ENCODE measurements around the gene SLC8A1. TPM values are rescaled to one million over a fixed set of nuclear protein-coding genes. Genes with fewer than 3 reads are reported as not detected.

The SLC8A1 gene
- total and polyA plus RNA-seq, 3 donors from 2014 or later: 1.4 to 3.6 (median 3.2) TPM

GRCh38 chr2:40097691-40098385 is 354.1 kb downstream of the SLC8A1 start:
- intact Hi-C loops (cut with DNase I; ENCODE audit: low total_unique reads): no loop called here
- H3K4me3 ChIP-seq: no peak overlapping the region
- H3K9me3 ChIP-seq: no peaks in the 10 kb centered on the region
- H3K36me3 ChIP-seq (ENCODE audit: low read depth, missing control alignments): no peaks in the 10 kb centered on the region
- no peaks in the 10 kb centered on the region for H3K4me1 ChIP-seq
- no peak overlapping the region for H3K27ac ChIP-seq
- no peaks in the 10 kb centered on the region for H3K27me3 ChIP-seq
- WGBS, 2 donors: 82 to 87% methylated on average over 2 of the region's 2 CpGs
- no peak for DNase-seq
- TF ChIP-seq CTCF (IDR thresholded peaks at IDR 0.05): no peak
- TF ChIP-seq POLR2A (IDR thresholded peaks at IDR 0.05): no peak

GRCh38 chr2:40096360-40096759 is 355.5 kb downstream of the SLC8A1 start:
- intact Hi-C loops (cut with DNase I; ENCODE audit: low total_unique reads): no loop called here
- Histone ChIP-seq H3K4me1 (no peaks in the 10 kb centered on the region), H3K9me3 (no peaks in the 10 kb centered on the region), H3K36me3 (ENCODE audit: low read depth, missing control alignments) (no peaks in the 10 kb centered on the region), H3K27ac (no peak overlapping the region), H3K27me3 (no peaks in the 10 kb centered on the region), H3K4me3 (no peak overlapping the region)
- no peak for DNase-seq
- TF ChIP-seq CTCF (IDR thresholded peaks at IDR 0.05): no peak
- TF ChIP-seq POLR2A (IDR thresholded peaks at IDR 0.05): no peak

DNA sequence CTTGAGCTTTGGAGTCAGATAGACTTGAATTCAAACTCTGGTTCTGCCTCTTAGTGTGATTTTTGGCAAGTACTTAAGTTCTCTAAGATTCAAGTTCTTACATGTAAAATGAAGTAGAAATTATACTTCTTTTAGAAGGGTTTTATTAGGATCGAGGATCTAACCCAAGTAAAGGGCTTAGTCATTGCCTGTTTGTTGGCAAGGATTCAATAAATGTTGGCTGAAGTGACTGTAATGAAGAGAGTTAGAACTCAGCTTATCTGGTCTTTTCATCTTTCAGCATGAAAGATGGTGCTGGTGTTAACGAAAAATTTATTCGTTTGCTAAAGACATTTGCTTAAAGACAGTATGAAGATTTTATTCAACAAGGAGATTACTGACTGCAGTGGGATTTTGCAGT is 356.9 kb downstream of the SLC8A1 start:
- no peak overlapping the region for H3K4me3 ChIP-seq
- no peak for TF ChIP-seq POLR2A (IDR thresholded peaks at IDR 0.05)
- no peak for TF ChIP-seq CTCF (IDR thresholded peaks at IDR 0.05)
- H3K4me1 ChIP-seq: no peaks in the 10 kb centered on the region
- intact Hi-C loops (cut with DNase I; ENCODE audit: low total_unique reads): no loop called here
- H3K27ac ChIP-seq: no peak overlapping the region
- no peaks in the 10 kb centered on the region for H3K9me3 ChIP-seq
- no peaks in the 10 kb centered on the region for H3K36me3 ChIP-seq (ENCODE audit: low read depth, missing control alignments)
- 72 to 85% methylated on average over 3 of the region's 3 CpGs for WGBS, 2 donors
- H3K27me3 ChIP-seq: no peaks in the 10 kb centered on the region
- no peak for DNase-seq

GRCh38 chr2:40094451-40094850 is 357.4 kb downstream of the SLC8A1 start:
- no peaks in the 10 kb centered on the region for H3K27me3 ChIP-seq
- no peak overlapping the region for H3K27ac ChIP-seq
- 70 to 78% methylated on average over 1 of the region's 1 CpG for WGBS, 2 donors
- no peaks in the 10 kb centered on the region for H3K9me3 ChIP-seq
- intact Hi-C loops (cut with DNase I; ENCODE audit: low total_unique reads): no loop called here
- no peaks in the 10 kb centered on the region for H3K4me1 ChIP-seq
- DNase-seq: no peak
- no peaks in the 10 kb centered on the region for H3K36me3 ChIP-seq (ENCODE audit: low read depth, missing control alignments)
- no peak overlapping the region for H3K4me3 ChIP-seq
- no peak for TF ChIP-seq CTCF (IDR thresholded peaks at IDR 0.05)
- TF ChIP-seq POLR2A (IDR thresholded peaks at IDR 0.05): no peak

- H3K9me3 ChIP-seq: no peaks in the 10 kb centered on the region
- no peak overlapping the region for H3K27ac ChIP-seq
- no peak for TF ChIP-seq CTCF (IDR thresholded peaks at IDR 0.05)
- TF ChIP-seq POLR2A (IDR thresholded peaks at IDR 0.05): no peak
- WGBS, 2 donors: 61 to 67% methylated on average over 6 of the region's 6 CpGs
- intact Hi-C loops (cut with DNase I; ENCODE audit: low total_unique reads): no loop called here
- no peaks in the 10 kb centered on the region for H3K4me1 ChIP-seq
- H3K27me3 ChIP-seq: no peaks in the 10 kb centered on the region
- H3K4me3 ChIP-seq: no peak overlapping the region
- H3K36me3 ChIP-seq (ENCODE audit: low read depth, missing control alignments): no peaks in the 10 kb centered on the region
- DNase-seq: no peak
Measured at GRCh38 chr2:40093021-40093675, 358.7 kb downstream of the SLC8A1 start.

All from testis (tissue), 3 donors.